Measurements from ENCODE around the gene ATP5ME.
"Not testable (repeated sequence)": the region's sequence is repeated elsewhere in the genome, so short reads cannot be mapped to it uniquely, and the experiment has no call there.

The ATP5ME gene

DNA sequence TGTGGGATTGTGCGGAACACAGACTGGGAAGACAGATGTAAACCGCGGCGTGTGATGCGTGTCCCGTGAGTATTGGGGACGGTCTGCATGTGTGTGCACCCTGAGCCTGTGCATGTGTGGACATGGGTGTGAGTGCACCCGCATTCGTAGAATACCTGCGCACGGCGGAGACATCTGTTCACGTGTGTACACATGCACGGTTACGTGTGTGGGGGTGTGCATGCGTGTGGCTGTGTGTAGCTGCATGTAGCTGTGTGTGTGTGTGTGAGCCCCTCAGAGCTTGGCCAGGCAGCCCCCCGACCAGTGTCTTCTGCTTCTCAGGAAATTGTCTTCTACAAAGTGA lies 19.6 kb downstream of the ATP5ME start:
- DNase-seq (ENCODE audit: low spot score): no peak

DNA sequence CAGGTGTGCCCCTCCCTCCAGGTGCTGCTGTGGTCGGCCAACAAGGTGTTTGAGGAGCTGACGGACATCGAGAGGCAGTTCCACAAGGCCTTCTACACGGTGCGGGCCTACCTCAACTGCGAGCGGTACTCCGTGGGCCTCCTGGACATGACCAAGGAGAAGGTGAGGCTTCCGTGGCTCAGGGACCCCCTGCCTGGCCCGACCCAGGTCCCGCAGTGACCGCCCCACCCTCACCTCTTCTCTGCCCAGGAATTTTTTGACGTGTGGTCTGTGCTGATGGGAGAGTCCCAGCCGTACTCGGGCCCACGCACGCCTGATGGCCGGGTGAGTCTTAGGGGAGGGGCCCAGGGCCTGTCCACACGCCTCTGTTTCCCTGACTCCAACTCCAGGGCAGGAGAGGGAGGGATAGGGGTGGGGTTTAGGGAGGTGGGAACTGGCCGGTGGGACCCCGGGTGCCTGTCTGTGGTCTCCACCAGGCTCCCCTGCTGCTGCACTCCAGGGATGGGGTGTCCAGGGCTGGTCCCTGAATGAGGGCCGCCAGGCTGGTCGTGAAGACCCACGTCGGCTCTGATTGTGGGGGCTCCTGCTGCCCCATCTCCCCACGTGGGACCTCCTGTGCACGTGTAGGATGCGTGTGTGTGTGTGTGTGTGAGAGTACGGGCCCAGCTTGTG lies 20.1 kb downstream of the ATP5ME start:
- DNase-seq (ENCODE audit: low spot score): no peak

GRCh38 chr4:653080-653821 lies 20.8 kb downstream of the ATP5ME start:
- no peak for DNase-seq (ENCODE audit: low spot score)

DNA sequence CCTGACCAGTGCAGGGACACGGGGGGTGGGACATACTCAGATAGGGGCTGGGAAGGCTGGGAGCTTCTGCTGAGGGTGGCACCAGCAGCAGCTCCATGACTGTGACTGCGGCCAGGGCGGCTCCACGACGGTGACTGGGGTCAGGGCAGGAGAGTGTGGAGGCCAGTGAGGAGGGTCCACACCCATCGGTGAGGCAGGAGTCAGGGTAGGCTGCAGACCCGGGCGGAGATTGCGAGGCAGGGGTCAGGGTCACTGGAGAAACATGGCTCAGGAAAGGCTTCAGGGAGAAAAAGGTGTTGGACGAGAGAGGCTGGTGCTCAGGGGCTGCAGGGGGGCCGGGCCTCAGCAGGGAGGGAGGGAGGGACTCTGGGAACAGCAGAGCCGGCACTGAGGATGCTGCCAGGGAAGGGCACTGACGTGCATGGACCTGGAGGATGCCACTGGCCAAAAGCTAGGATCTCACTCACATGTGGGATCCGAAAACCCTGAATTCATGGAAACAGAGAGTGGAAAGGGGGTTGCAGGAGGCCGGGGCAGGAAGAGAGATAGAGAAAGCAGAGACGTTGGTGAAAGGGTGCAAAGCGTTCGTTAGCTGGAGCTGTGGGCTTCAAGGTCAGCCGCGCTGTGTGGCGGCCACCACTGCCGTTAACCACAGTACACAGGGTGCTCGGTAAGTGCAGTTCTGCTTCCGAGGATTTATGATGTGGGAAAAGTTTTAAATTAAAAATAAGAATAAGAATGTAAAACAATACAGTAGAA lies 22.0 kb downstream of the ATP5ME start:
- DNase-seq (ENCODE audit: low spot score): no peak

- DNase-seq (ENCODE audit: low spot score): no peak
These were observed 22.9 kb downstream of the ATP5ME start for GRCh38 chr4:650951-651883.

GRCh38 chr4:650461-650860 lies 23.6 kb downstream of the ATP5ME start:
- DNase-seq (ENCODE audit: low spot score): no peak

GRCh38 chr4:649751-650310 lies 24.2 kb downstream of the ATP5ME start:
- no peak for DNase-seq (ENCODE audit: low spot score)

DNA sequence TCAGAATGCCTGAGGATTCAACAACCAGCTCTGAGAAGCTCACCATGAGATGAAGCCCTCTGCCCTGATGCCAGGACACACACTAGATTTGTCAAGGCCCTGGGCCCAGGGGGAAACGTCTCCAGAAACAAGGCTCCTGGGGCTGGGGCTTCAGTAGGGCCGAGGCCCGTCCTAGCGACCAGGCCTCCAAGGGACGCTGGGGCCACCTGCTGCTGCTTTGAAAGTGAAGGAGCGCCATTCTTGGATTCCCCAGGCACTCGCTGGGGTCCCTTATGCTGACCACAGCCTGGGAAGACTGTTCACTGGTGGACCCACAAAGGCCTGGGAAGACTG lies 24.8 kb downstream of the ATP5ME start:
- DNase-seq (ENCODE audit: low spot score): no peak

DNA sequence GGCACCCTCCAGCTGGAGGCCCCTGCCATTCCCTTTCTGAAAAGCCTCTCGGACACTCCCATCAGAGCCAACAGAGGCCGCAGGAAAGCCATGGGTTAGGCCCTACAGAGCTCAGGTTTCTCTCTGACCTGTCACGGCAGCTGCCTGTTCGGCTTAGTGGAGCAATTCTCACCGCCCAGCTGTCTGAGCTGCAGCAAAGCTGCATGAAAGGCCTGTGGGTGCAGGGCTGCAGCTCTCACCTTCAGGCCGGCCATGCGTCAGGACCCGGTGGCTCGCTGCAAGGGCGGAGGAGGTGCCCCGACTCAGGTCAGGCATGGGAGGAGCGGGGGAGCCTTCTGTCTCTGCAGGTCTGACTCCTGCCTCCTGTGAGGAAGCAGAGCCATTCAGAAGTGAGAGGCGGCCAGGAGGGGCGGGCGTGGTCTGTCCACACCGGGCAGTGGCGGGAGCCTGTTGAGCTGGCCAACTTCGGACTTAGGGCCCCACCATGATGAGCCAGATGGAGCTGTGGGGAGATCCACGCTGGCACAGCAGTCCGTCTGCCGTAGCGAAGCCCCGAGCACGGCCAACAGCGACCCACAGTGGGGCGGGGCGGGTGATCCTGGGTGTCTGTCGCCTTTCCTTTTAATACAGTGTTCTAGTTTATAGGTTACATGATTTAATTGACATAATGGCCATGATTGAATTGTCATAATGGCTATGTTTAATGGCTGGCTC lies 25.3 kb downstream of the ATP5ME start:
- DNase-seq (ENCODE audit: low spot score): no peak

DNA sequence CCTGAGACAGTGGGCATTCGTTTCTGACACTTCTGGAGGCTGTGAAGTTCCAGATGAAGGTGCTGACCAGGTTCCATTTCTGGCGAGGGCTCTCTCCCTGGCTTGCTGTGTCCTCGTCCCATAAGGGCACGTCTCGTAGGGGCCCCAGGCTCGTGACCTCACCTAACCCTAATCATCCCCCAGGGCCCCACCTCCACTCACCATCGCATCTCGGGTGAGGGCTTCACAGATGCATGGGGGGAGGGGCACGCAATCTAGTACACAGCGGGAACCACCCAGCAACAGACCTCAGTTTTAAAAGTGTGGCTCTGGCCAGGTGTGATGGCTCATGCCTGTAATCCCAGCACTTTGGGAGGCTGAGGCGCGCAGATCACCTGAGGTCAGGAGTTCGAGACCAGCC lies 26.6 kb downstream of the ATP5ME start:
- DNase-seq (ENCODE audit: low spot score): no peak

- DNase-seq (ENCODE audit: low spot score): no peak
These were observed 27.6 kb downstream of the ATP5ME start for GRCh38 chr4:646460-646859.

GRCh38 chr4:642366-642765 lies 31.7 kb downstream of the ATP5ME start:
- not testable (repeated sequence) for DNase-seq (ENCODE audit: low spot score)

- DNase-seq (ENCODE audit: low spot score): no peak
These were observed 36.4 kb downstream of the ATP5ME start for GRCh38 chr4:637536-638280.

- no peak for DNase-seq (ENCODE audit: low spot score)
These were observed 37.4 kb downstream of the ATP5ME start for GRCh38 chr4:636628-637159.

DNA sequence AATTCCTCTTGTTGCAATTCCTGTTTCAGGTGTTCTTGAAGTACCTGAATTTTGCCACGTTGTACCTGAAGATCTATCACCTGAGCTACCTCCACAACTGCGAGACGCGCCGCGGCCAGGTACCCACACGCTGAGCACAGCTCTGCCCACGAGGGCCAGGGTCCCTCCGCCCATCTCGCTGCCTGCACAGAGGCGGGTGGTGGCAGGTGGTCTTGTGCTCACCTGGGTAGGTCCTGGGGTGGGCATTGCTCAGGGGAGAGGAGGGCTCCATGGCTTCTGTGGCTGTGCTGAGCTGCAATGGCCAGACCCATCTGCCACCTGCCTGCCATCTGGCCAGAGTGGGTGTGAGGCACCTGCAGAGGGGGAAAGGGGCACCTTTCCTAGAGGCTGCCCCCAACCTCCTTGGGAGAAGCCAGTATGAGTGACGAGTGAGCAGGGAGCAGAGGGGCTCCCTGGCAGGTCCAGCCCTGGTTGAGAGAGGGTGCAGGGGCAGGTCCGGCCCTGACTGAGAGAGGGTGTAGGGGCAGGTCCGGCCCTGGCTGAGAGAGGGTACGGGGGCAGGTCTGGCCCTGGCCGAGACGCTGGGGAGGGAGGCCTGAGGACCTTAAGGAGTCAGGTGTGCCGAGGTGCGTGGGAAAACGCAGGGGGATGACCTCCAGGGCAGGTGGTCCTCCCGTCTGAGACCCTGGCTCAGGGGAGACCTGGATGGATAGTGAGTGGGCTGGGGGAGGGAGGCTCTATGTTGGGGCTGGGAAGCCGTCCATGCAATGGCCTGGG lies 38.0 kb downstream of the ATP5ME start:
- DNase-seq (ENCODE audit: low spot score): no peak

DNA sequence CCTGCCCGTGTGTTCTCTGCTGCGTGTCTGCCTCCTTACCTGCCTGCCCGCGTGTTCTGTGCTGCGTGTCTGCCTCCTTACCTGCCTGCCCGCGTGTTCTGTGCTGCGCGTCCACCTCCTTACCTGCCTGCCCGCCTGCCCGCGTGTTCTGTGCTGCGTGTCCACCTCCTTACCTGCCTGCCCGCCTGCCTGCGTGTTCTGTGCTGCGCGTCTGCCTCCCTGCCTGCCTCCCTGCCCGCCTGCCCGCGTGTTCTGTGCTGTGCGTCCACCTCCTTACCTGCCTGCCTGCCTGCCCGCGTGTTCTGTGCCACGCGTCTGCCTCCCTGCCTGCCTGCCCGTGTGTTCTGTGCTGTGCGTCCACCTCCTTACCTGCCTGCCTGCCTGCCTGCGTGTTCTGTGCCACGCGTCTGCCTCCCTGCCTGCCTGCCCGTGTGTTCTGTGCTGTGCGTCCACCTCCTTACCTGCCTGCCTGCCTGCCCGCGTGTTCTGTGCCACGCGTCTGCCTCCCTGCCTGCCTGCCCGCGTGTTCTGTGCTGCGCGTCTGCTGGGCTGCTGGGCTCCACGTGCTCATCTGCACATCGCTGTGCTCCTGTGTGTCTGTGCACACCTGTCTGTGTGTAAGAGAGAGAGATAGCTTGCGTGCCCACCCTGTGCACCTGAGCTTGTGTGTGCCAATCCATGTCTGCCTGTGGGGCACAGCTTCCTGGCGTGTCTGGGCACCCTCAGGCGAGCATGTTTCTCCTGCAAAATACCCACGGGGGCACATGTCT lies 38.8 kb downstream of the ATP5ME start:
- DNase-seq (ENCODE audit: low spot score): not testable (repeated sequence)

- no peak for DNase-seq (ENCODE audit: low spot score)
These were observed 39.5 kb downstream of the ATP5ME start for GRCh38 chr4:634599-634985.

DNA sequence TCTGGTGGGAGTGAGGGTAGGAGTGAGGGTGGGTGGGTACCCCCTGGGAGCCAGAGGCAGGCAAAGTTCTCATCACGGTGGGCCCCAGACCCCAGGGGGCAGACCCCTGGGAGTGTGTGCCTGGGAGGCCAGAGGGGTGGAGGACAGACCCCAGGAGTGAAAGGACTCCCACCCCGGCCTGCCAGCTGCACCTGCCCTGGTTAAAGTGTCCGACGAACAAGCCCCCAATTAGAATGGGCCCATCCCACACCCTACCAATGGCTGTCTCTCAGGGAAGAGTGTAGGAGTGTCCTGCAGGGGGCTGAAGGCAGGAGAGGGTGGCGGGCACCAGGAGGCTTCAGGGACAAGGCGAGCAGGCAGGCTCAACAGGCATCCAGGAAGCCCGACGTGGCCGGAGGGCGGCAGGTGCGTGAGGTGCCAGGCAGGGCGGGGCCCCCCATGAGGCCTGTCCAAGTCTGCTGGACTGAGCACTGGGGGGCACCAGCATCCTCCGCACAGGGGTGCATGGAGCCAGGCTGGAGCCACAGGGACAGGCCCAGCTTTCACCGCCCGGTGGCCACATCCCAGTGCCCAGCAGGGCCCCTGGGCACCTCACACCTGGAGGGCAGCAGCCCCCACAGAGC lies 40.0 kb downstream of the ATP5ME start:
- no peak for DNase-seq (ENCODE audit: low spot score)

Measured in GM03348 (cell line).